DLD1 (cell line): Measurements from ENCODE around the gene NECAB3.

Experiments used
- in situ Hi-C: cut with HindIII; loops from 2 replicates; pipeline ENCODE4 v1.10.0; 2017; ENCODE audit warnings: low sequenced_read_pairs

Gene NECAB3

GRCh38 chr20:33679758-33680485 lies 5.7 kb upstream of the NECAB3 start:
- in situ Hi-C loops, result no loop called here

GRCh38 chr20:33677991-33678702 lies 3.9 kb upstream of the NECAB3 start:
- in situ Hi-C loops, result no loop called here

DNA sequence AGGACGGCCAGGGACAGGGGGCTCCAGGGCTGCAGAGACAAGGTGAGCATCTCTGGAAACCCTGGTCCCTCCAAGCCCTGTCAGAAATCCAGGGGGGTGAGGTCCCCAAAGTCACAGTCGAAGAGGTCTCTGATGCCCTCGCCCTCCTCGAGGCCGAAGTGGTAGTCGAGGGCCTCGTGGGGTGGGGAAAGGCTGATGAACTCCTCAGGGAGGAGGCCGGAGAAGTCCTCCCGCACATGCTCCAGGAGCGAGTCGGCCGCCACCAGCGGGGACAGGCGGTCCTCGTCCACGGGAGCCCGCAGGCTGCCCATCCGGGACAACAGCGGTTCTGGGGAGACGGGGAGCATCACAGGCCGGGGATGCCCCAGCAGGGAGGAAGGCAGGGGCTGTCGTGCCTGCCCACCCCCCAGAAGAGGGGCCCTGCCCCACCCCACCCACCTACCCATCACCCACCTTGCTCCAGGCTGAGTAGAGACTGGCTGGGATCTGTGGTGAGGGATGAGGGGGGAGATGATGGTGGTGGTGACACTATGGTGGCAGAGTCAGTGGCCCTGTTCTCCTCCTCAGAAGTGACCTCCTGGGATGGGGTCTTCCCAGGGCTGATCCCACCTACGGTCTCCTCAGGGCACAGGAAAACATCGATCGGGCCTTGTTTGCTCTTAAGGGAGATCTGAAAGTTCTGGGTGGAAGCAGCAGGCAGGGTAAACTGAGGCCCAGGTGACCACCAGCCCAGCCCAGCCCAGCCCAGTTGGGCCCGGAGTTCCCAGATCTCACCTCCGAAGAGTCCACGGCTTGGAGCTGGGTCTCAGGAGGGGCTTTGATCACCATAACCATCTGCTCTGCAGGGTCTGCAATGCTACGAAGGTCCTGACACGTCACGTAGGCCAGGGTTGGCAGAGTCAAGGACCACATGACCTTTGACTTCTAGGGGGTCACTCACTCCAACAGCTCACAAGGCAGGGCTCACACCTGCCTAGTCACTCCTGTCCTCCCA lies 2.7 kb upstream of the NECAB3 start:
- in situ Hi-C loops, result no loop called here

- in situ Hi-C loops, result no loop called here
Observed at GRCh38 chr20:33676121-33676520, 1.9 kb upstream of the NECAB3 start.

GRCh38 chr20:33675136-33675959 lies 1.1 kb upstream of the NECAB3 start:
- in situ Hi-C loops, result no loop called here

- in situ Hi-C loops, result no loop called here
Observed at GRCh38 chr20:33673410-33674293, 576 bp downstream of the NECAB3 start.

GRCh38 chr20:33673114-33673409 lies 1.2 kb downstream of the NECAB3 start:
- in situ Hi-C loops, result no loop called here

- in situ Hi-C loops, result no loop called here
Observed at GRCh38 chr20:33672426-33673113, 1.7 kb downstream of the NECAB3 start.

- in situ Hi-C loops, result no loop called here
Observed at GRCh38 chr20:33671573-33672288, 2.5 kb downstream of the NECAB3 start.

- in situ Hi-C loops, result no loop called here
Observed at GRCh38 chr20:33670715-33671499, 3.3 kb downstream of the NECAB3 start.

- in situ Hi-C loops, result no loop called here
Observed at GRCh38 chr20:33669873-33670640, 4.2 kb downstream of the NECAB3 start.

- in situ Hi-C loops, result no loop called here
Observed at GRCh38 chr20:33669224-33669623, 5.0 kb downstream of the NECAB3 start.

- in situ Hi-C loops, result no loop called here
Observed at GRCh38 chr20:33668466-33669155, 5.6 kb downstream of the NECAB3 start.

- in situ Hi-C loops, result no loop called here
Observed at GRCh38 chr20:33667676-33668465, 6.4 kb downstream of the NECAB3 start.

DNA sequence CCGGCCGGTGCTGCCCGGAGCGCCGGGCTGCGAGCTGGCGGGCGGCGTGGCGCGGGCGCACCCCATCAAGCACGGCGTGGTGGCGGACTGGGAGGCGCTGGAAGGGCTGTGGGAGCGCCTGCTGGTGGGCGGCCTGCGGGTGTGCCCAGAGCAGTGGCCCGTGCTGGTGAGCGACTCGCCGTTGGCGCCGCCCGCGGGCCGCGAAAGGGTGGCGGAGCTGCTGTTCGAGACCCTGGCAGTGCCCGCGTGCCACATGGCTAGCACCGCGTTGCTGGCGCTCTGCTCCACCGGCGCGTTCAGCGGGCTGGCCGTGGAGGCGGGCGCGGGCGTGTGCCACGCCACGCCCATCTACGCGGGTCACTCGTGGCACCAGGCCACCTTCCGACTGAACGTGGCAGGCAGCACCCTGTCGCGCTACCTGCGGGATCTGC lies 7.0 kb downstream of the NECAB3 start:
- in situ Hi-C loops, result no loop called here
